ENCODE results near the gene ATP9B. TPM values are rescaled to one million over a fixed set of nuclear protein-coding genes. Genes with fewer than 3 reads are reported as not detected.

The ATP9B gene
- total RNA-seq, 1 experiment from 2014 or later = 20.9 TPM

GRCh38 chr18:79382681-79383387 is 313.6 kb downstream of the ATP9B start:
- no CpG with 5 or more reads among the region's 27 CpGs for WGBS (ENCODE audit: extremely low coverage, insufficient read length, low lambda C conversion rate)
- H3K4me1 Mint-ChIP-seq = peaks cover 6 to 13% of the 10 kb centered on the region in 2 experiments

More at GRCh38 chr18:79382681-79383387, 313.6 kb downstream of the ATP9B start:
- DNase-seq = peak; percentile 22
- H3T11ph ChIP-seq (ENCODE audit: low read length) = no peak overlapping the region
- H3K14ac ChIP-seq (ENCODE audit: insufficient read depth, low read length) = no peak overlapping the region
- no peak for TF ChIP-seq CTCF (conservative IDR thresholded peaks at IDR 0.05)
- H3K23me2 ChIP-seq (ENCODE audit: insufficient read length, low read depth, low read length, poor library complexity, severe bottlenecking) = no peaks in the 10 kb centered on the region
- H3K79me2 ChIP-seq (ENCODE audit: insufficient read depth, low read length) = no peaks in the 10 kb centered on the region
- no peaks in the 10 kb centered on the region for H3K9me3 ChIP-seq (ENCODE audit: control insufficient read depth, low read depth, low read length)
- no peaks in the 10 kb centered on the region for H3K79me1 ChIP-seq (ENCODE audit: insufficient read depth, low read depth, low read length, poor library complexity, severe bottlenecking)
- no peak overlapping the region for H3K27ac Mint-ChIP-seq
- peaks cover 15% of the 10 kb centered on the region for H3K27me3 Mint-ChIP-seq (ENCODE audit: low read depth)
- no peak overlapping the region for H3K9ac ChIP-seq (ENCODE audit: extremely low read depth, insufficient read length, low read length)
- no peak overlapping the region for H3K56ac ChIP-seq (ENCODE audit: insufficient read length, low read depth, low read length)
- H2BK20ac ChIP-seq (ENCODE audit: low read depth, low read length, poor library complexity, severe bottlenecking) = no peak overlapping the region
- H2BK5ac ChIP-seq (ENCODE audit: insufficient read length, low read length) = no peak overlapping the region
- H3K4ac ChIP-seq (ENCODE audit: low read depth, low read length) = no peak overlapping the region
- H3K4me3 Mint-ChIP-seq = no peak overlapping the region
- H3K9me3 Mint-ChIP-seq = no peaks in the 10 kb centered on the region
- no peak overlapping the region for H2AFZ ChIP-seq (ENCODE audit: low read length)
- H3K23ac ChIP-seq (ENCODE audit: insufficient read length, low read depth, low read length) = no peak overlapping the region
- H3K18ac ChIP-seq (ENCODE audit: insufficient read length, low read depth, low read length) = no peak overlapping the region
- H2BK15ac ChIP-seq (ENCODE audit: low read depth, low read length) = no peak overlapping the region
- H4K5ac ChIP-seq (ENCODE audit: insufficient read length, low read depth, low read length) = no peak overlapping the region
- no peak overlapping the region for H2BK120ac ChIP-seq (ENCODE audit: low read depth, low read length, poor library complexity, severe bottlenecking)
- H3K36me3 Mint-ChIP-seq (ENCODE audit: insufficient read depth in 1 of 3, low read depth in 3 of 3) = peaks cover 0 to 2% (median 0%) of the 10 kb centered on the region in 3 experiments; a peak in 2 of 7 replicates
- no peak overlapping the region for H2BK12ac ChIP-seq (ENCODE audit: insufficient read length, low read depth, low read length)
- no peaks in the 10 kb centered on the region for H3K4me1 ChIP-seq (ENCODE audit: insufficient read depth, low read length)
- H4K8ac ChIP-seq (replicated peaks; ENCODE audit: insufficient read length, low read depth, low read length) = no peak overlapping the region
- no peaks in the 10 kb centered on the region for H4K20me1 ChIP-seq (ENCODE audit: control insufficient read depth, insufficient read depth, insufficient read length)
- no peak overlapping the region for H2AK5ac ChIP-seq (ENCODE audit: insufficient read length, low read length)
- H4K91ac ChIP-seq (ENCODE audit: insufficient read length, low read depth, low read length) = no peak overlapping the region
- H3K4me2 ChIP-seq (ENCODE audit: insufficient read depth, insufficient read length, low read length) = no peak overlapping the region
- no peak overlapping the region for H3K27ac ChIP-seq (ENCODE audit: insufficient read length, low read depth, low read length)
- H3K27me3 ChIP-seq (ENCODE audit: insufficient read depth, low read length) = no peaks in the 10 kb centered on the region
